Stimulated activated naive CD4-positive, alpha-beta T cell (primary cell): ENCODE measurements around the gene ANO10.
"Not testable (repeated sequence)": the region's sequence is repeated elsewhere in the genome, so short reads cannot be mapped to it uniquely, and the experiment has no call there.

ENCODE experiments used
- DNase-seq, 6 experiments: peaks; one replicate each; lab custom pipeline; 2025; lab: John Stamatoyannopoulos, UW

Gene ANO10

DNA sequence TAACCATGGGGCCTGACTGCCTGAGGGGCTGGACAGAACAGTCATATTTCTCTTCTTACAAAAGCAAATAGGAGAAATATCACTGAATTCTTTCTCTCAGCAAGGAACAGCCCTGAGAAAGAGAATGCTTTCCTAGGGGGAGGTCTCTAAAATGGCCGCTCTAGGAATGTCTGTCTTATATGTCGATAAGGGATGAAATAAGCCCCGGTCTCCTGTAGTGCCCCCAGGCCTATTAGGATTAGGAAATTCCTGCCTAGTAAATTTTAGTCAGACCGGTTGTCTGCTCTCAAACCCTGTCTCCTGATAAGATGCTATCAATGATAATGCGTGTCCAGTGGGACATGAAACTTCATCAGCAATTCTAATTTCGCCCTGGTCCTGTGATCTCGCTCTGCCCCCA lies 103.3 kb downstream of the ANO10 start:
- not testable (repeated sequence) for DNase-seq

GRCh38 chr3:43515970-43516635 lies 105.7 kb downstream of the ANO10 start:
- no peak for DNase-seq

DNA sequence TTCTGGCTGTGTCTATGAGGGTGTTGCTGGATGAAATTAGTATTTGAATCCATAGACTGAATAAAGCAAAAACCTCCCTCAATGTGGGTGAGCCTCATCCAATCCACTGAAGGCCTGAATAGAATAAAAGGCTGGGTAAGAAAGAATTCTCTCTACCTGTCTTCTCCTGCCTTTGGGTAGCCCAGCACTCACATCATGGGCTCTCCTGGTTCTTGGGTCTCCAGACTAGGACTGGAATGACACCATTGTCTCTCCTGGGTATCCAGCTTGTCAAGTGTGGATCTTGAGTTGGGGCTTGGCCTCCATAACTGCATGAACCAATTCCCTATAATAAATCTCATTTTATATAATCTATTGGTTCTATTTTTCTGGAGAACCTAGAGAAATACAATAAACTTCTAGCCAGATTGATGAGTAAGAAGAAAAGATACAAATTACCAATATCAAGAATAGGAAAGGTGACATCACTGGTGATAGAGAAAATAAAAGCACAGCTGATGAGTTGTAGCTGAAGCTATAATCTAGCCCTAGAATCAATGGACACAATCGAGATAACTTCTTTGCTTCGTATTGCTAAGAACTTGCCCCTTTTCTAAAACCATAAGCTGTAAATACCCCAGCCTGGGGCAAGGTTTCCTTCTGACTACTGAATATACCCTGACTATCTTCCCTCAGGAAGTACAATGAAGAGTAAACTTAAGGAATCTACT lies 106.4 kb downstream of the ANO10 start:
- no peak for DNase-seq

DNA sequence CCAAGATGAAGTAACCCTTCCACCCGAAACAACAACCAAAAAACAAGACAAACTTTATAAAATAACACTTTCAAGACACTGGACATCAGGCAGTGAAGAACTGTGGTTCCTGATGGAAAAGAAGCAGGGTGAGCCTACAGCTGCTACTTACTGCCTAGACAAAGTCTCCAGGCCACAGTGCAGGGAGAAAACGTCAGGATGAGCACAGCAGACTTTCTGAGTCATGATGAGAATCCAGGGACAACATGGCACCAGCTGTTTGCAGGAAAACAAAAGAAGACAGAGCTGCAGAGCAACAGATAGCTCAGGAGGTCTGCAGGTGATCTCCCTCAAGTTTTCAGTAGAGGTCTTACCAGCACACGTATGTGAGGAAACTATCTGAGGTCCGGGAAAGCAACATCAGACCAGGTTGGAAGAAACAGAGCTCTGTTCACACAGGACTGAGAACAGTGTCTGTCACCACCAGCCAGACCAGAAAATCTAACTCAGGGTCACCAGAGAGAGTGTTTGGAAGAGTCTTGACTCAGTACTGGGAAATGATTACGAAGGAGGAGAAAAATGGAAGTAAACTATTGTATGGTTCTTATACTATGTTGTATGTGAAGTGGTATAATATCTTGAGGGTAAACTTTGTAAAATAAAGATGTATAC lies 108.9 kb downstream of the ANO10 start:
- DNase-seq: no peak

- no peak for DNase-seq
Observed at GRCh38 chr3:43506644-43507043, 115.2 kb downstream of the ANO10 start.

DNA sequence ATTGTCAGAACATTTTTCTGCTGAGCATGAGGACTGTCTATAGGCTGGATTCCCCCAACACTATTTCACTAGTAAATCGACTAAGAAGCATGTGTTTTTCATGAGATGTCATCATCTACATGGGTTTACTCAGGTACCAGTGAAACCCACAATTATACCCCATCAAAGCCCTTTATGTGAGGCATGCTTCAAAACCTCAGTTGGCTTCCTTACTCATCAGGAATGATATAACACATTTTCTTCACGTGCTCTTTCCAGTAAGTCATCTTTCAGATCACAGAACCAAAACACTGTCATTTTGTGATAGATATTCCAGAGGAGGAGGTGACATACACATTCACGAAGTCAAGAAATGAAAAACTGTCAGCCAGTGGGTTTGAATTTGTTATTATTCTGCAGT lies 116.5 kb downstream of the ANO10 start:
- no peak for DNase-seq

GRCh38 chr3:43503067-43503728 lies 118.6 kb downstream of the ANO10 start:
- DNase-seq: peak in 3 of 6 experiments; percentile 42 to 70 (median 61)

DNA sequence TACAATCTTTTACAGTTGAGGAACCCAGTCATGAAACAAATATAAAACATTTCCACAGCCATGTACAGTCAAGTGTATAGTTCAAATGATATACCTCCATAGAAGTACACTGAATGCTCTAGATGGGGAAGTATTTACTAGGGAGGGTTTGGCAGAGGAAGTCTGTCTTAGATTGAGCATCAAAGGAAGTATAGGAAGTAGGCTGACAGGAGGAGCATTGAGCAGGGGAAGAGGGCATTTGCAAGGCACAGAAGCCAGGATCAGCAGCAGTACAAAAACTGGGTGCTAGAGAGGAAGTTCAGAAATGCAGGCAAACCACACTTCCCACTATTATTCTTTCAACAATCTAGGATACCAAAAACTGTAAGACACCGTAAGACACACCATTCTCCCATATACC lies 122.6 kb downstream of the ANO10 start:
- peak in 1 of 6 experiments; percentile 8 for DNase-seq

DNA sequence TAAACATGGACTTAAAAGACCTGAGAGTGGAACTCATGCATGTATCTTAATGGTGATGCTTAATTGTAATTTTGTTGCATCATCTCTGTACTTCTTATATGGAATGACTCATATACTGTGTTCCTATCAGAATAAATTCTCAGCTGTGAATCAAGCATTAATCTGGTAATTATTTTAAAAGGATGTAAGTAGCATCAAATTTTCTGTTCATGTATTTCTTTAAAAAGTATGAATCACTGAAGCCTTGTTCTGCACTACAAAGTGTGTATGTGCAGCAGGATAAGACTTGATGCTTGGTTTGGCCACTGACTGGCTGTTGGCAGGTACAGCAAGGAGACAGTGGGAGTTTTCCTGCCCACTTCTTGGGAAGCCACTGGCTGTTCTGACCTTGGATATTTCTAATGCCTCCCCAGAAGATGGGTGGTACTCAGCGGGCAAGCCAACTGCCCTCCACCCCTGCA lies 123.9 kb downstream of the ANO10 start:
- no peak for DNase-seq

DNA sequence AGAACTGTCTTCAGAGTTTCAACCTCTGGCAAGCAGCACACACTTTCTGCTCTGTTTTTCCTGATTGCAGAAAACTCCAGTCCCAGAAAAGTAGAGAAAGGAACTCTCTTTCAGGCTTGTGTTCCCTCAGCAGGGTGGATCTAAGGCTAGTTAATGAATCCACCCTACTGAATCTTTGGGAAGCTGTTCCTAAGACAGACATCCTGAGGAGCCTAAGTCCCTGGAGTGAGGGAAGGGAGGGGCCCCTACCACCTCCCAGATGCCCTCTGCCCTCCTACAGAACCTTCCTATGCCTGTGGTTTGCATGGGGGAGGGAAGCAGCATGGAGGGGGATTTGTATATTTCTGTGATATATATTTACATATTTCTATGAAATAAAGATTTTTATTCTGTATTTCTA lies 124.4 kb downstream of the ANO10 start:
- DNase-seq: no peak

GRCh38 chr3:43496740-43497375 lies 125.0 kb downstream of the ANO10 start:
- DNase-seq: no peak

DNA sequence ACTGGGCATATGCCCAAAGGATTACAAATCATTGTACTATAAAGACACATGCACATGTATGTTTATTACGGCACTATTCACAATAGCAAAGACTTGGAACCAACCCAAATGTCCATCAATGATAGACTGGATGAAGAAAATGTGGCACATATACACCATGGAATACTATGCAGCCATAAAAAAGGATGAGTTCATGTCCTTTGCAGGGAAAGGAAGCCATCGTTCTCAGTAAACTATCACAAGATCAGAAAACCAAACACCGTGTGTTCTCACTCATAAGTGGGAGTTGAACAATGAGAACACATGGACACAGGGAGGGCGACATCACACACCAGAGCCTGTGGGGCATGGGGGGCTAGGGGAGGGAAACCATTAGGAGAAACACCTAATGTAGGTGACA lies 128.9 kb downstream of the ANO10 start:
- DNase-seq: not testable (repeated sequence)

GRCh38 chr3:43491807-43492206 lies 130.0 kb downstream of the ANO10 start:
- DNase-seq: not testable (repeated sequence)

DNA sequence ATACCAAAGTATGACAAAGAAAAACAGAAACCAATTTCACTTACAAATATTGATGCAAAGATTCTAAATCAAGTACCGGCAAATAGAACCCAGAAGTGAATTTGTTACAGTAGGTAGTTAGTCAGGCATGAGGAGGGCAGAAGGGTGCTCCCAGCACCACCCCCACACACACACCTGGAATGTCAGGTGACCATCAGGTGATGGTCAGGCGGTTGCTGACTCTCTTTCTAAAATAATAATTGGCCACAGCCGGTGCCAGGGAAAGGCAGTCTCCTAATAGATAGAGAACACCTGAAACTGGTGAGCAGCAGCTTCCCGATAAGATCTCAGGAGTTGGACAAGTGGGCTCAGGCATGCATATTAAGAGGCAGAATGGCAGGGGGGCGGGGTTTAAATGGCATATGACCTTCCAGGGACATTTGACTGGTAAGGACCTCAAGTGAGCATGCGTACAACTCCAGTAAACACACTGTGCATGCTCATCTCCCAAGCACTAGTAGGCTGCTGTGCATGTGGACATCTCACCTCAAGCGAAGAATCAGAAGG lies 131.1 kb downstream of the ANO10 start:
- no peak for DNase-seq

DNA sequence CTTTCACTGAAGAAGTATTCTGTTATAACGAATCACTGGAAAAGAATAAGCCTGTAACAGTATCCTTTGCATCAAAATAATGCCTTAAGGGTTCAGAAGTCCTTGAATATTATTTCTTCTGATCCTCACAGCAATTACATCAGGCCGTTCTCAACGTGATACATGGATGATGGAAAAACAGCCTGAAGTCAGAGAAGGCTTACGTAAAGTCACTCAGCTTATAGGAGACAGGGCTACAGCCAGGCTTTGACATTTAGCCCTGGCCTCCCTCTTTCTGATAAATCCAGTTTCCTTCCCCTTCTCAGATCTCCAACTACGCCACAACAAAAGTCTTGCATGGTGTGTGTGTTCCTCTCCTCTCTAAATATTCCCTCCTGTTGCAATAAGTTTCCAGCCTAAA lies 131.9 kb downstream of the ANO10 start:
- DNase-seq: no peak

DNA sequence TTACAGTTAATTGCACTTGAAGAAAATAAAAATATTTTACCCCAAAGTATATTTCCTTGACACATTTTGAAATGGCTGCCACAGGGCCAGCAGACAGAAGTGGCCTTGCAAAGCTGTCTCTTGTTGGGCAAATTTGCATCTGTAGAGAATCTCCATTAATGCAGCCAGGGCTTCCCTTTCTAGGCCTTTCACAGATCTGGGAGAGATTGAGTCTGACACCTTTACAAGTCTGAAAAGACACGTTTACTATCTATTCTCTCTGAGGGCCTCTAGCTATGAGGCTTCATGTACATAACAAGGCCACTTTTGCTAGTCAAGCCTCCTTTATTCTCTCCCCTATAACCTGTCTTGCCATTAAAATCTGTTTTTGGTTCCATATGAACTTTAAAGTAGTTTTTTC lies 135.9 kb downstream of the ANO10 start:
- no peak for DNase-seq

DNA sequence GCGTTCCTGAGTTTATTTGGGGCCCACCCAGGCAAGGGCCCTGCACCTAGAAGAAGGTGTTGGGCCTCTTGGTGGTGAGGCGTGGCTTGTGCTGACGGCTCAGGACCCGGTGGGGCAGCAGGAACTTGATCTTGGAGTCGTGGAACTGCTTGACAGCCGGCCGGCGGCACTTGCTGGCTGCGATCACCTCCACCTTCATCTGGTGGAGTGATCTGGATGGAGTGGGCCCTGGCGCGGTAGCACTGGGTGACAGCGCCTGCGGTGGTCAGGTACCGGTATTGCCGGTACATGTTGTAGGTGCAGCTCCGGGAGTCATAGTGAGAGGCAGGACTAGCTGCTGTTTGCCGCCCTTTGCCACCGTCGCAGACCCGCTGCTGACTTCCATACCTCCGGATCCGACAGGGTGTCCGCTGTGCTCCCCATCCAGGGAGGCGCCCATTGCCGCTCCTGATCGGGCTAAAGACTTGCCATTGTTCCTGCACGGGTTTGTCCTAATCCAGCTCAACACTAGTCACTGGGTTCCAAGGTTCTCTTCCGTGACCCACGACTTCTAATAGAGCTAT lies 136.8 kb downstream of the ANO10 start:
- DNase-seq: no peak

GRCh38 chr3:43481375-43481774 lies 140.4 kb downstream of the ANO10 start:
- no peak for DNase-seq

GRCh38 chr3:43478839-43479238 lies 143.0 kb downstream of the ANO10 start:
- not testable (repeated sequence) for DNase-seq

DNA sequence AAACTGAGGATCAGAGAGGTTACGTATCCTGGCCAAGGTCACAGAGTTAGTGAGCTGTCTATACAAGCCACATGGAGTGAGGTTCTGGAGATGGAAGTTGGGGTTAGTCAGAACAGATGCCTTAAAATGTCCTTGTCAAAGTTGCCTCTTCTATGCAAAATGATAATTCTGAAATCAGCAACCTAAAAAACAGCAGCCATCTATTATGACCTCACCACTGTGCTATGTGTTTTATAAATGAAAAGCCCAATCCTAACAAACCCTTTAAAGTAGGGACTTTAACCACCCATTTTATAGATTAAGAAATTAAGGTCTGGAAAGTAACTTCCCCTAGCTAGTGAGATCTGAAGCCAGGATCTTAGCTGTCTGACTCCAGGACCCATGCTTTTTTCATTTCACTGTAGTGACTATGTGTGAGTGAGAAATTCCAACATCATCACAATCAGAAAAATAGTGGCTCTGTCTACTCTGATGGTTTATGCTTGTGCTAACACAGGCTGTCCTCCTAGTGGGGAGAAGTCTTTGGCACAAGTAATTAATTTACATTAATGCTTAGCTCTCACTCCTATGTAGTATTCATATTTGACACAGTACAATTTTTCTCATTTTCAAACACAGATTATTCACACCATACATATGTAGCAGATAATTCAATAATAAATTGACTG lies 143.6 kb downstream of the ANO10 start:
- DNase-seq: no peak

DNA sequence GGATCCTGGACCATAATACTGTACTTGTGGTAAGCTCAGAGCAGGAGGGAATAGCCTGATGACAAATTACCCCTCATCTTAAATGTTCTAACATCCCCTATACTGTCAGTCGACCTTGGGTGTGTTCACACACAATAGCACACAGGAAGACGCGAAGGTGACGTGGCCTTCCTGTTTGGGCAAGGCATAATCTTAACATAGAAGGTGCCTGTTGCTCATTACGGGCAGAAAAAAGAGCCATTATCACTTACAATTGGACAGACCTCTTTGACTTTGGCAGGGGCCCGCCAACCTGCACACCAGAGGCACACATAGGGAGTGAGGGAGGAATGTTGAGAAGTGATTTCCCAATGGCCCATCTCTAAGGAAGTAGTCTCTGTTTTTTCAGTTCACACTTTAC lies 144.2 kb downstream of the ANO10 start:
- peak; percentile 34 to 74 (median 51) for DNase-seq
